Skeletal muscle cell (primary cell): ENCODE measurements around the gene BRCA1.
"Not testable (repeated sequence)": the region's sequence is repeated elsewhere in the genome, so short reads cannot be mapped to it uniquely, and the experiment has no call there.

ENCODE experiments used
- DNase-seq: peaks from one replicate; pipeline ENCODE4 v3.0.0-alpha.2; 2010; ENCODE audit warnings: low read depth
- H3K4me3 ChIP-seq: 2 replicates; pipeline ENCODE4 v1.5.1; 2011; ENCODE audit warnings: low read depth, mild to moderate bottlenecking, control low read depth, low read length, moderate library complexity

The BRCA1 gene

DNA sequence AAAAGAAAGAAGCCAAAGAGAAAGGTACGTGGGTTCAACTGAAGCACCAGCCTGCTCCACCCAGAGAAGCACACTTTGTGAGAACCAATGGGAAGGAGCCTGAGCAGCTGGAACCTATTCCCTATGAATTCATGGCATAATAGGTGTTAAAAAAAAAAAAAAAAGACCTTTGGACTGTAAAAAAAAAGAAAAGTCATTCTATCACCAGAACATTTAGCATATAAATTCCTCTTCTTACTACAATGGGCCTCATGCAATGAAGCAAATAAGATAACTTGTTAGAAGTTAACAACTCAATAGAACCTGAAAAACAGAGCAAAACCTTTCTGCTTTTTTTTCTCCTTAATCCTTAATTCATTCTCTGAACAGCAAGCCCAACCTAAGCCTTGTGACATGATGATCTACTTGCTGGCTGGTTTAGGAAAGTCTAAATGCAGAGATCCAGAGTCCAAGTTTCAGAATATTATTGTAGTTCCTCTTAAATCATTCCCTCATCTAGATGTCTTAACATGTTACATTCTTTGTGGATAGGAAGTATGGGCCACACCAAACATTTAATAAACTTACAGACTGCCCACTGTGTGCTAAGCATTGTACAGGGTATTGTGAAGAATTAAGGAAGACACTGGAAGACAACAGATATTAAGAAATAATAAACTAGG, 45.4 kb downstream of the BRCA1 start:
- H3K4me3 ChIP-seq = no peak overlapping the region
- no peak for DNase-seq

DNA sequence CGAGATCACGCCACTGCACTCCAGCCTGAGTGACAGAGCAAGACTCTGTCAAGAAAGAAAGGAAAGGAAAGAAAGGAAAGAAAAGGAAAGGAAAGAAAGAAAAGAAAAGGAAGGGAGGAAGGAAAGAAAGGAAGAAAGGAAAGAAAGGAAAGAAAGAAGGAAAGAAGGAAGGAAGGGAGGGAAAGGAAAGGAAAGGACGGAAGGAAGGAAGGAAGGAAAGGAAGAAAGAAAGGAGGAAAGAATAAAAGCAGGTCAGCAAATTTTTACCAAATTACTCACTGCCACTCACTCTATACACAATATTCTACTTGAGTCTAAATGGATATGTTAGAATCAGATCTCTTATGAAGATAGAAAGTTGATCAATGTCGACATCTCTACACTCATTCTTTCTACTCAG, 50.3 kb downstream of the BRCA1 start:
- H3K4me3 ChIP-seq = no peak overlapping the region
- no peak for DNase-seq

DNA sequence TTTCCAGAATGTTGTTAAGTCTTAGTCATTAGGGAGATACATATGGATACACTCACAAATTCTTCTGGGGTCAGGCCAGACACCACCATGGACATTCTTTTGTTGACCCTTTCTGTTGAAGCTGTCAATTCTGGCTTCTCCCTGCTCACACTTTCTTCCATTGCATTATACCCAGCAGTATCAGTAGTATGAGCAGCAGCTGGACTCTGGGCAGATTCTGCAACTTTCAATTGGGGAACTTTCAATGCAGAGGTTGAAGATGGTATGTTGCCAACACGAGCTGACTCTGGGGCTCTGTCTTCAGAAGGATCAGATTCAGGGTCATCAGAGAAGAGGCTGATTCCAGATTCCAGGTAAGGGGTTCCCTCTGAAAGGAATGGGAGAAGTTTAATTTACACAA, 54.3 kb downstream of the BRCA1 start:
- no peak for DNase-seq

DNA sequence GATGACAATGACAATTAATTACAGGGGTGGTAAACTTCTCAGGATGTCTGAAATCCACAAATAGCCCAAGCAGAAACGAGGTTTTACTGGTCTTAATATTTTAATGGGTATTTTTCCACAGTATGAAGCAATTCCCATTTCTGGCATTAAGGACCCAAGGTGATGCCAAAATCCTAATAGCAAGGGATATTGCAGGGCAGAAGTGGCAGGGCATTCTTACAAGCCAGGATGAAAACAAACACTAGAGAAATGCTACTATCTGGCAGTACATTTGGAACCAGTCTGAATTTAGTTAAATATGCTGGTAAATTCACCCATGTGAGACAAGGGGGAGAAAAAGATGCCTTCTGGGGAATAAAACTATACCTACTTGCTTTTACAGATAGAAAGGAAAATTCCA, 54.9 kb downstream of the BRCA1 start:
- H3K4me3 ChIP-seq = no peak overlapping the region
- DNase-seq = no peak

More for the DNA sequence above, 54.3 kb downstream of the BRCA1 start:
- no peak overlapping the region for H3K4me3 ChIP-seq

DNA sequence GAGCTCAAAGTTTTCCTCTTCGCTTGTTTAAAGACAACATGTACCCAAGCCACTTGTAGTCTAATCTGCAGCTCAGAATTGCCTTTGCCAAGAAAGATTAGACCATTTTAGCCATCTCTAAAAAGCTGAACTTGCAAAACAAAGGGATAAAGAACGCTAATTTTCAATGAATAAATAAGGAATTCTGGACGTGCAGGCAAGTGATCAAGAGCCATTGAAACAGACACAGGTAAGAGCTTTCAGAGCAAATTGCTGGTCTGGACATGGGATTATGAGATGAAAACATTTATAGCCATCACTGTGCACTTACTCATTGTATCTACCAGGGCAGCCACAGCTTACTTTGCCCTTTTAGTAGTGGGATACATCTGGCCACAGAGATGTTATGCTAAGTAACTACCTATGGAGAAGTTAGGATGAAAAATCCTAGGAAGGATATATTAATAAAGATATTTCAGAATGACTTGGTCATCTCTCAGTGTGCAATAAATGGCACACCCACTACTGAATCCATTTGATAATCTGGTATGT, 55.7 kb downstream of the BRCA1 start:
- H3K4me3 ChIP-seq = no peak overlapping the region
- DNase-seq = no peak

DNA sequence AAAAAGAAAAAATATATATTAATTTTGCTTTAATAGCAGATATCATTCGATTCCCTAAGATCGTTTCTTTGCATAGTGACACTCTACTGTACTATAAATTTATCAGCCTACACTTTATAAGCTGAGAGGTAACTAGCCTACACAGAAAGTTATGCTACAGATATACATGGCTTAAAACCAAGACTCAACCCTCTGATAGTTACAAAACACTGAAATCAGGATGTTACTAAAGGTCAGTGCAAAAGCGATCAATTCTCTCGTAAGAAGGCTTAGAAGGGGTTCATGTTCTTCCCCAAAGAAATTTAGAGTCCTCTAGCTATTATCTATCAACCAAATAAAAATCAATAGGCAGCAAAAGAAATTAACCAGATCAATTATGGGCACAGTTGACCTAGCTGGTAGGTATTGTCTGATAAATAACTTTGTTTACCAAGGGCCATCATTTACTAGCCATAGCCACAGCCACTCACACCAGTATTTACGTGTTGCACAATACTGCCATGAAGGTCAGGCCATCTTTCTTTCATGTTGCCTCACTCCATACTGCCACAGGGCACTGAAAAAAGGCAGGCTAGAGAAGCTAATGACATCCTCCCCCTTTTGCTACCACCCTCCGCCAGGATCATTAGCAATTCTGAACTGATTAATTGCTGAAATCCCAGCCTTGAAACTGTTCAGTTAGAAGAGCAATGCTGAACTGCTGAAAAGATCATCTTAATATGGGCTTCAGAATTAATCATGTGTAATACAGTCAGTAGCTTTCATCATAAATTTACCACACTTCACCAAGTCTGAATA, 56.4 kb downstream of the BRCA1 start:
- H3K4me3 ChIP-seq = no peak overlapping the region
- DNase-seq = no peak

DNA sequence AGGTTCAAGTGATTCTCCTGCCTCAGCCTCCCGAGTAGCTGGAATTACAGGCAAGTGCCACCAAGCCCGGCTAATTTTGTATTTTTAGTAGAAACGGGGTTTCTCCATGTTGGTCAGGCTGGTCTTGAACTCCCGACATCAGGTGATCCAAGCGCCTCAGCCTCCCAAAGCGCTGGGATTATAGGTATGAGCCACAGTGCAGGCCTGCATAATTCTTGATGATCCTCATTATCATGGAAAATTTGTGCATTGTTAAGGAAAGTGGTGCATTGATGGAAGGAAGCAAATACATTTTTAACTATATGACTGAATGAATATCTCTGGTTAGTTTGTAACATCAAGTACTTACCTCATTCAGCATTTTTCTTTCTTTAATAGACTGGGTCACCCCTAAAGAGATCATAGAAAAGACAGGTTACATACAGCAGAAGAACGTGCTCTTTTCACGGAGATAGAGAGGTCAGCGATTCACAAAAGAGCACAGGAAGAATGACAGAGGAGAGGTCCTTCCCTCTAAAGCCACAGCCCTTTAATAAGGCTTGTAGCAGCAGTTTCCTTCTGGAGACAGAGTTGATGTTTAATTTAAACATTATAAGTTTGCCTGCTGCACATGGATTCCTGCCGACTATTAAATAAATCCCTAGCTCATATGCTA, 62.1 kb downstream of the BRCA1 start:
- no peak overlapping the region for H3K4me3 ChIP-seq
- DNase-seq = no peak

DNA sequence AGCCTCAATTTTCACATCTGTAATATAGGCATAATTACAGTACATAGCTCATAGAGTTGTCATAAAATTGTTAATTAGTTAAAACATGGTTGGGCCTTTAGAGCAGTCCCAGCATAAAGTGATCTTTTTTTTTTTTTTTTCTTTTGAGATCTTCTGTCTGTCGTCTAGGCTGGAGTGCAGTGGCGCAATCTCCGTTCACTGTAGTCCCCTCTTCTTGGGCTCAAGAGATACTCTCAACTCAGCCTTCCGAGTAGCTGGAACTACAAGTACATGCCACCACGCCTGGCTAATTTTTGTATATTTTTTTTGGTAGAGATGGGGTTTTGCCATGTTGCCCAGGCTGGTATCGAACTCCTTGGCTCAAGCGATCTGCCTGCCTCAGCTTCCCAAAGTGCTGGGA, 69.1 kb downstream of the BRCA1 start:
- no peak for DNase-seq
- no peak overlapping the region for H3K4me3 ChIP-seq

DNA sequence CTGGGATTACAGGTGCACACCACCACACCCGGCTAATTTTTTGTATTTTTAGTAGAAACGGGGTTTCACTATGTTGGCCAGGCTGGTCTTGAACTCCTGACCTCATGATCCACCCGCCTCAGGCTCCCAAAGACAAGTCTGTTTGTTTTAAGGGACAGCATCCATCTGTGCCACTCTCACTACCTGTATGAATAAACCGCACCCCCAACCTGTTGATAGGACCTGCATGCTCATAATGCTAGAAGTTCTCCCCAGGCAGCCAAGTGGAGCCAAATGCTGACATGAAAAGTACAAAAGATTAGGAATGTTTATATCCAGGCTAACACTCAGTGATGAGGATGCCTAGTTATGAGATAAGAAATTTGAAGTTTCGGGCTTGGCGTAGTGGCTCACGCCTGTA, 72.2 kb downstream of the BRCA1 start:
- not testable (repeated sequence) for DNase-seq, H3K4me3 ChIP-seq

DNA sequence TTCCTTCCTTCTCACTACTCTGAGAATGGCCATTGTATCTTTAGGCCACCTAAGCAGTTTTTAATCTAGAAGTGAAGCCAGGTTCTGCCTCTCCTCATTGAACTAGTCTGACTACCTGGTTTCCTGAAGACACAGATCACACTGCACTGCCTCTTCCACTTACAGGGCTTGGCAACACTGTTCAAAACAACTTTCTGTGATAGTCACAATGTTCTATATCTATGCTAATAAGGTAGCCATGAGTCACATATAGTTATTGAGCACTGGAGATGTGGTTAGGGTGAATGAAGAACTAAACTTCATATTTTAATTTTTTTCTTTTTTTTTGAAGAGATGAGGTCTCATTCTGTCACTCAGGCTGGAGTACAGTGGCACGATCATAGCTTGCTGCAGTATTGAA, 73.2 kb downstream of the BRCA1 start:
- DNase-seq = no peak
- H3K4me3 ChIP-seq = no peak overlapping the region

DNA sequence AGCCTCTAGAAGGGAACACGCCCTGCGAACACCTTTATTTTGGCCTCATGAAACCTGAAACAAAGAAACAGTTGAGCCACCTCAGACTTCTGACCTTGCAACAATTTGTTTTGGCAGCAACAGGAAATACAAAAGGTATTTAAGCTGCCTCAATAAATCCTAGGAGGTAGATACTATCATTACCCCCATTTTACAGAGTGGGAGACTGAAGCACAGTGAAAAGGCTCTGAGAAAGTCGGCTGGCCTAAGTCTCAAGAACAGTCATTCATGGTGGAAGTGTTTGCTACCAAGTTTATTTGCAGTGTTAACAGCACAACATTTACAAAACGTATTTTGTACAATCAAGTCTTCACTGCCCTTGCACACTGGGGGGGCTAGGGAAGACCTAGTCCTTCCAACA, 81.1 kb downstream of the BRCA1 start:
- no peak overlapping the region for H3K4me3 ChIP-seq
- no peak for DNase-seq

DNA sequence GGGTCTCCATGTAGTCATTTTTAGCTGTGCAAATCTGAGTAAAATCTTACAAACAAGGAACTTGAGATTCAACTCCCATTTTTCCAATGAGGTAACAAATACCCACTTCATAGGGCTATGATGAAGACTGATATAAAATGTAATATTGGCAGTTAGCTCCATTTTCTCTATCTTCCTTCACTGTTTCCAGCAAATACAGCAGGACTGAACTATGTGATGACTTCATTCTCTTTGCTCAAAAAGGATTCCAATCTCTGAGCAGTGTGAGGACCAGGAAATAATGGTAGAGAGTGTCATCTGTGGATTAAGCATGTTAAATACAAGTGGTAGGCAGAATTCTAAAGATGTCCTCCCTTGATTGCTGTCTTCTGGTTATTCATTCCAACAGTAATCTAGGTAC, 81.9 kb downstream of the BRCA1 start:
- DNase-seq = no peak
- H3K4me3 ChIP-seq = no peak overlapping the region

DNA sequence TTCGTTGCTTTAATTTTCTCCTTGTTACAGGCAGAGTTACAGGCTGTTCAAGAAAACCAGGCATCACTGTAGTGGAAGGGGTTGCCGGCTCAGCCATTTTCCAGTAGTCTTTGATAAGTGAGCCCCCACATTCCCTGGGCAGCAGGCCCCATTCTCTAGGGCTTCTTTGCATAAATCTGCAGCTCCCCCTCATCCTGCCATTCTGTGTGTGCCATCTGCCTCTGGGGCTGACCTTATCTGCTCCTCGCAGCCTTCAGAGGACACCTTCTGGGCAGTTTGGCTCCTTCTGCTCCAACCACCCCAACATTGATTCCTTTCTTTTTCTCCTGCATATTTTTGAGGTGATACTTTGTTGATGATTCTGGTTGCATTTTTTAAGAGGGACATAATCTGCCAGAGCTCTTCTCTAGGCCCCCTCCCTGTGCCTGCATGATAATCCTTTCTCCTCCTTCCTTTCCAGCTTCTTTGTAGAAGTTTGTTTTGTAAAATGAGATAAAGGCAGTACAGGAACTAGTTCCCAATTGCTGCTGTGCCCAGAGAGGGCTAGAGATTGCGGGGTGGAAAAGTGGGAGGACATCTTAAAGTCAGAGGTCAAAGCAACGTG, 83.0 kb downstream of the BRCA1 start:
- DNase-seq = no peak
- no peak overlapping the region for H3K4me3 ChIP-seq

DNA sequence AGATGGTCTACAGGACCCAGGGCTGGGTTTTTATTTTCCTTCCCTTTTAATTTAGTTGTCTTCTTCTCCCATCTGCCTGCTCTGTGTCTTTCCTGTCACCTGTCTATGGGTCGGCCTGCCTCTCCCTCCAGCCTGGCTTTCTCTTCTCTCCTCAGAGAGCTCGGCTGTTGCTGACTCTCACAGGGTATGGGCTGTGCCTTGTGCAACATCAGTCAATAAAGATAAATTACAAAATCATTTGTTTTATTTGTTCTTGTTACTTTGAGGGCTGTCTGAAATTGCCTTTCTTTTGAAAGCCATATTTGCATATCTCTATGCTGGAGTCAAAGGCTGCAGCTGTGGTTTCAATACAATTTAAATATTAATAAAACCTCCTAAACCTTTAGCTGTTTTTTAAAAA, 84.5 kb downstream of the BRCA1 start:
- DNase-seq = no peak
- H3K4me3 ChIP-seq = no peak overlapping the region

DNA sequence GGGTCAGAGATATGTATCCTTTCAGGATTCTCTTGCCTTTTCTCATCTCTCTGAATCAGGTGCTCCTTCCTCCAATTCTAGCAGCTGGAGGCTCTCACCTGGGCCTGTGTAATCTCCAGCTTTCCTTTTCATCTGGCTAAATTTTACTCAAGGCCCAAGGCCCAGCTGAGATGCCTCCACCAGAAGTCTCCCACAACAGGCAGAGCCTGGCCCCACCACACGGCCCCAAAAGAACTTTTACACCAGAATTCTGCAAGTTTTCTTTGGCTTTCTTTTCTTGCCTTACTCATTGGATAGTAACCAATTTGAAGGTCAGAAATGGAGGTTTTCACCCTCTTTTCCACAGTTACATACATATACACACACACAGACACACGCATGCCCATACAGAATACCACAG, 85.5 kb downstream of the BRCA1 start:
- no peak overlapping the region for H3K4me3 ChIP-seq
- DNase-seq = no peak

DNA sequence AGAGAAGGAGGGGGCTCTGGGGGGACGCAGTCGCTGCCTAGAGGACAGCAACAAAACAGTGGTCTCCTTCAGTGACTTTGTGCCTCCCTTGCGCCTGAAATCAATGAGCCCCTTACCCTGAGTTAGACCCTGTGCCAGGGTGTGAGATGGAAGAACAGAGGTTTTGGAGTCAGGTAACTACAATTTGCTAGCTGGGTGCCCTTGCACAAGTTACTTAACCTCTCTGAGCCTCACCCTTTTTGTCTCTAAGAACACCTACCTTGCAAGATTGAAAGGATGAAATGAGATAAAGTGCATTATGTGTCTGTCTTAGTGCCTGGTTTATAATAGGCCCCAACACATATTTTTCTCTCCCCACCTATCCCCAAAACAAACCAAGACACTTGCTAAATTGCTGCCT, 90.3 kb downstream of the BRCA1 start:
- no peak for DNase-seq
- H3K4me3 ChIP-seq = no peak overlapping the region

DNA sequence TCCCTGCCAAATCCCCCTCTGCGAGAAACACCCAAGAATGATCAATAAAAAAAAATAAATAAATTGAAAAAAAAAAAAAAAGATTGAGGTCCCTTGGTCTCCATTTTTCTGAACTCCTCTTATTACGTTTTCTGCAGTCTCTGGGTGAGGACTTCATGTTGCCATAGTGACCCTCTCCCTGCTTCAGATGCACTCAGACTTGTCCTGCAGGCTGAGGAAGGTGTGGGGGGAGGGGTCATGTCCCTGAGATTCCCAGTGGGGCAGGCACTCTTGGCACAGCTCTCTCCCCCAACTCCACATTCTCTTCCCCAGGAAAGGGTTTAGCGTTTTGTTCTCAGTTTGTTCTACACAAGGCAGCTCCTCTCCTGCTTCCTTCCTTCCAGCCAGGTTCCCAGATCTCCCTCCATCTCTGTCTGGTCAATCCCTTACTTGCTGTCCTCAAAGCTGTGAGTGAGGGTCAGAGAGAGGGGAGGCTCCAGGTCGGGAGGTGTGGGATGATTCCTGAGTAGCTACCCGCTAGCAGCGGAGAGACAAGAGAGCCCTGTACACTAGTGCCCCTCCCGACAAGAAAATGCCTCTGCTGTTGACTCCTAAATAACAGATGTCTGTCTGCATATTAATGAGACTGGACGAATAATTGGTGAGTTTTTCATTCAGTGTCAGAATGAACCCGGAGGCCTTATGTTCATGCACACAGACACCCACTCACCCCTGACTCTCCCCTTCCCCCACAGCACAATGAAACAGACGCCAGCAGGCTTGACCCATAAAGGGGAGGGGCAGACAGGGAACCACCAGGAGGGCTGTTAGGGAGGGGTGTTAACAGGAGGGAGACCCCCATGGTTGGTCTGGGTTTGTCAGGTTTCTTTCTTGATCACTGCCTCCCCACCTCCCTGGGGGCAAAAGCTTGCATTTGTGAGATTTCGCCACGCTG, 90.9 kb downstream of the BRCA1 start:
- no peak overlapping the region for H3K4me3 ChIP-seq
- no peak for DNase-seq

DNA sequence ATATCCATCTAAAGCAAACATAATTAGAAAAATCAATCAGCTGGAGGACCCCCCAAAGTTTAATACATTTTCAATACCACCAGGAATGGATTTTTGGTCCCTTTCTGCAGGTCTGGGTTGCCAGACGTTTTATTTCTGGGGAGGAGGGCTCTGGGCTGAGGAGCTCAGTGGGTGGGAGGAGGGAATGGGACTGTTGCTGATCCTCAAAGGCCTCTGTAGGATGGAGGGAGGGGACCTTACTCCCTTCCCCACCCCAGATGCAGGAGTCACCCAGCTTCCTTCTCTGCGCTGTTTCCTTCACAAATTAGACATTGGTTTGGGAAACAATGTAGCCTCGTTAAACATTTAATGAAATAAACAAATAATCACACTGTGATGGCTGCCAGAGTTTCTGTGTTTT, 93.5 kb downstream of the BRCA1 start:
- H3K4me3 ChIP-seq = no peak overlapping the region
- no peak for DNase-seq

DNA sequence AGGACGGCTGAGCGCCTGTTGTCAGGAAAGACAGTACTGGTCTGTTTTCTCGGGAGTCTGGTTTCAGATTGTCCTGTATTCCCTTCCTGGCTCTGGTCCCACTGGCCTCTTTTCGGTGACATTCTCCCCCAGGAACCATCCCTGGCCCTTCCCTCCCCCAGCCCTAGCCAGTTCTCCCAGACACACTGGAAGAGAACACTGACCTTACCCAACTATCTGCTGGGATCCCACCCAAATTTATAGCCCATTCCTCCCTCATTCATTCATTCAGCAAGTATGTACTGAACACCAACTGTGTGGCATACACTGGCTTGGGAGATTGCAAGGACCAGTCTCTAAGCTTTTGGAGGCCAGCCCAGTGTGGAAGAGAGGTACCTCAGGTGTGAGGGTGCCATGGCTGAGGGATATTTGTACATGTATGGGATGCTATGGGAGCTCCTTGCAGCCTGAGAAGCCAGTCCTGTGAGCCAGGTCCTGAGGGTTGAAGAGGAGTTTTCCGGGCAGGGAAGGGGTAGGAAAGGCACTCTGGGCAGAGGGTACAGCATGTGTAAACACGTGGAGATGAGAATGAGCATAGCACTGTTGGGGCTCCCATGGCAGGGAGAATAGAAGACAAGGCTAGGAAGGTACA, 94.9 kb downstream of the BRCA1 start:
- no peak overlapping the region for H3K4me3 ChIP-seq
- DNase-seq = no peak
